Tibial nerve (tissue), 4 donors: ENCODE results near the gene KIF1B. TPM values are rescaled to one million over a fixed set of nuclear protein-coding genes. Genes with fewer than 3 reads are reported as not detected.

Experiments
- DNase-seq, 2 donors: peaks; one replicate each; pipeline ENCODE4 v3.0.0-alpha.2; 2019; ENCODE audit warnings: low spot score in 2 of 2
- H3K27ac ChIP-seq, 4 donors: fragments of 200-600 bp; sonication (generic) in 3 of 4; one replicate each; pipeline ENCODE4 v1.5.1; 2017 to 2019; ENCODE audit warnings: mild to moderate bottlenecking in 1 of 4
- H3K27me3 ChIP-seq, 2 donors: fragments of 200-600 bp; sonication (generic) in 1 of 2; one replicate each; pipeline versions ENCODE4 v1.5.1 to v1.6.0; 2017 to 2019
- H3K36me3 ChIP-seq, 3 donors: fragments of 200-600 bp; sonication (generic); one replicate each; pipeline ENCODE4 v1.5.1; 2018 to 2019
- H3K4me1 ChIP-seq, 4 donors: fragments of 200-600 bp; sonication (generic) in 3 of 4; one replicate each; pipeline ENCODE4 v1.5.1; 2017 to 2019
- H3K4me3 ChIP-seq, 4 donors: fragments of 200-600 bp; sonication (generic) in 3 of 4; one replicate each; pipeline ENCODE4 v1.5.1; 2017 to 2019; ENCODE audit warnings: mild to moderate bottlenecking in 1 of 4, moderate library complexity in 1 of 4
- H3K9me3 ChIP-seq, 4 donors: fragments of 200-600 bp; sonication (generic) in 3 of 4; one replicate each; pipeline ENCODE4 v1.5.1; 2017 to 2019
- EP300 ChIP-seq, 2 donors: sonication (generic); formaldehyde crosslinking; IDR thresholded peaks; one replicate each; pipeline ENCODE4 v1.6.1; 2017; ENCODE audit warnings: antibody characterized with exemption in 2 of 2, mild to moderate bottlenecking in 1 of 2
- POLR2A ChIP-seq, 2 donors: fragments of 450-650 bp; IDR thresholded peaks; one replicate each; pipeline ENCODE4 v1.6.1; 2017; ENCODE audit warnings: antibody characterized with exemption in 2 of 2, mild to moderate bottlenecking in 2 of 2, moderate library complexity in 2 of 2
- WGBS, 2 donors: methylation state at CpG; one replicate each; pipeline ENCODE4 v1.1.5; 2018; 5-methylcytosine and 5-hydroxymethylcytosine counted together
- total RNA-seq, 4 donors: library from RNA; depleted of rRNA; stranded (reverse); fragments of >200 nt; gene quantifications; one replicate each; pipeline ENCODE4 v1.1.0, GENCODE V29; 2016
- TF ChIP-seq, protein P1 (sequence below), 5 experiments: fragments of 200-600 bp in 3 of 5; fragments of 450-650 bp in 2 of 5; sonication (generic) in 3 of 5; IDR thresholded peaks; one replicate each; pipeline ENCODE4 v1.5.1; 2016 to 2019; ENCODE audit warnings: antibody characterized with exemption in 5 of 5, mild to moderate bottlenecking in 3 of 5, moderate library complexity in 2 of 5

Gene KIF1B
- total RNA-seq, 4 donors from 2014 or later: 50.6 to 76.2 (median 66.0) TPM

DNA sequence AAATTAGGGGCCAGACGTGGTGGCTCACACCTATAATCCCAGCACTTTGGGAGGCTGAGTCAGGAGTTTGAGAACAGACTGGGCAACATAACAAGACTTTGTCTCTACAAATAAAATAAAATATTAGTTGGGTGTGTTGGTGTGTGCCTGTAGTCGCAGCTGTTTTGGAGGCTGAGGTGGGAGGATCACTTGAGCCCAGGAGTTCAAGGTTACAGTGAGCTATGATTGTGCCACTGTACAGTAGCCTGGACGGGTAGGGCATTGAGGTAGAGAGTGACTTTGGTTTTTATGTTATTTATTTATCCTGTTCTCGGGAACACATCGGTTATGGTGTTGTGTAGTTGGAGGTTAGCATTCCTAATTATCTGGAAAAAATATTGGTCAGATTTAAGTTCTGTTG, 19.5 kb downstream of the KIF1B start:
- H3K36me3 ChIP-seq: peaks cover 0 to 19% (median 0%) of the 10 kb centered on the region in 3 donors
- no peaks in the 10 kb centered on the region for H3K9me3 ChIP-seq
- no peak overlapping the region for H3K4me3 ChIP-seq
- H3K27ac ChIP-seq: no peak overlapping the region
- WGBS, 2 donors: 93 to 95% methylated on average over 5 of the region's 5 CpGs
- no peak for TF ChIP-seq EP300 (IDR thresholded peaks at IDR 0.05)
- TF ChIP-seq, protein P1, sequence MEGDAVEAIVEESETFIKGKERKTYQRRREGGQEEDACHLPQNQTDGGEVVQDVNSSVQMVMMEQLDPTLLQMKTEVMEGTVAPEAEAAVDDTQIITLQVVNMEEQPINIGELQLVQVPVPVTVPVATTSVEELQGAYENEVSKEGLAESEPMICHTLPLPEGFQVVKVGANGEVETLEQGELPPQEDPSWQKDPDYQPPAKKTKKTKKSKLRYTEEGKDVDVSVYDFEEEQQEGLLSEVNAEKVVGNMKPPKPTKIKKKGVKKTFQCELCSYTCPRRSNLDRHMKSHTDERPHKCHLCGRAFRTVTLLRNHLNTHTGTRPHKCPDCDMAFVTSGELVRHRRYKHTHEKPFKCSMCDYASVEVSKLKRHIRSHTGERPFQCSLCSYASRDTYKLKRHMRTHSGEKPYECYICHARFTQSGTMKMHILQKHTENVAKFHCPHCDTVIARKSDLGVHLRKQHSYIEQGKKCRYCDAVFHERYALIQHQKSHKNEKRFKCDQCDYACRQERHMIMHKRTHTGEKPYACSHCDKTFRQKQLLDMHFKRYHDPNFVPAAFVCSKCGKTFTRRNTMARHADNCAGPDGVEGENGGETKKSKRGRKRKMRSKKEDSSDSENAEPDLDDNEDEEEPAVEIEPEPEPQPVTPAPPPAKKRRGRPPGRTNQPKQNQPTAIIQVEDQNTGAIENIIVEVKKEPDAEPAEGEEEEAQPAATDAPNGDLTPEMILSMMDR (IDR thresholded peaks at IDR 0.05): no peak
- H3K4me1 ChIP-seq: peaks cover 0 to 49% (median 5%) of the 10 kb centered on the region in 4 donors
- no peaks in the 10 kb centered on the region for H3K27me3 ChIP-seq
- no peak for DNase-seq

DNA sequence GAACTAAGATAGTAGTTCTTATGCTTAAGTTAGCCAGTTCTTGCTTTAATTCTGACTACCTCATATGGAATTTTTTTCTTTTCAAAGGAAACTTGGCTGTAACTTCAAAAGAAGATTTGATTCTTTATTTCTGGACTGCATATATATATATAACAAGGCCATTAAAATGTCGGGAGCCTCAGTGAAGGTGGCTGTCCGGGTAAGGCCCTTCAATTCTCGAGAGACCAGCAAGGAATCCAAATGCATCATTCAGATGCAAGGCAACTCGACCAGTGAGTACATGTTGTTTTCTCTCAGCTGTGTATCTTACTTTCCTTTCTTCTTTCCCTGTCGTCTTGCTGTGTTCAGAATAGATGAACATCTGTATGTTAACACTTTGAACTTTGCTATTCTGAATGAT, 21.8 kb downstream of the KIF1B start:
- Histone ChIP-seq H3K36me3 (peaks cover 0 to 28% (median 0%) of the 10 kb centered on the region in 3 donors), H3K9me3 (no peaks in the 10 kb centered on the region), H3K27me3 (no peaks in the 10 kb centered on the region), H3K4me1 (peaks cover 0 to 44% (median 5%) of the 10 kb centered on the region in 4 donors), H3K27ac (peak overlapping the region in 1 of 4 donors; percentile 67), H3K4me3 (no peak overlapping the region)
- no peak for DNase-seq
- 27 to 35% methylated on average over 5 of the region's 5 CpGs for WGBS, 2 donors
- TF ChIP-seq, protein P1 (IDR thresholded peaks at IDR 0.05): no peak
- TF ChIP-seq POLR2A (IDR thresholded peaks at IDR 0.05): no peak
- TF ChIP-seq EP300 (IDR thresholded peaks at IDR 0.05): no peak

- Histone ChIP-seq H3K4me3 (no peak overlapping the region), H3K4me1 (peaks cover 0 to 33% (median 2%) of the 10 kb centered on the region in 4 donors), H3K36me3 (peaks cover 0 to 28% (median 0%) of the 10 kb centered on the region in 3 donors), H3K27me3 (no peaks in the 10 kb centered on the region), H3K27ac (no peak overlapping the region), H3K9me3 (no peaks in the 10 kb centered on the region)
- no peak for TF ChIP-seq POLR2A (IDR thresholded peaks at IDR 0.05)
- TF ChIP-seq, protein P1 (IDR thresholded peaks at IDR 0.05): no peak
- TF ChIP-seq EP300 (IDR thresholded peaks at IDR 0.05): no peak
- no peak for DNase-seq
- whole genome bisulfite sequencing, 2 donors: 56 to 61% methylated on average over 2 of the region's 2 CpGs
Observed at GRCh38 chr1:10236405-10237156, 26.2 kb downstream of the KIF1B start.

GRCh38 chr1:10237157-10237539, 26.8 kb downstream of the KIF1B start:
- Histone ChIP-seq H3K36me3 (peaks cover 0 to 28% (median 0%) of the 10 kb centered on the region in 3 donors), H3K27me3 (no peaks in the 10 kb centered on the region), H3K27ac (no peak overlapping the region), H3K9me3 (no peaks in the 10 kb centered on the region), H3K4me1 (peaks cover 0 to 30% (median 2%) of the 10 kb centered on the region in 4 donors), H3K4me3 (no peak overlapping the region)
- TF ChIP-seq, protein P1 (IDR thresholded peaks at IDR 0.05): no peak
- TF ChIP-seq EP300 (IDR thresholded peaks at IDR 0.05) (no peak), POLR2A (IDR thresholded peaks at IDR 0.05) (no peak)
- 52 to 53% methylated on average over 1 of the region's 1 CpG for WGBS, 2 donors
- no peak for DNase-seq

- Histone ChIP-seq H3K27ac (no peak overlapping the region), H3K36me3 (no peaks in the 10 kb centered on the region), H3K4me1 (peaks cover 0 to 18% (median 0%) of the 10 kb centered on the region in 4 donors), H3K4me3 (no peak overlapping the region), H3K9me3 (no peaks in the 10 kb centered on the region), H3K27me3 (no peaks in the 10 kb centered on the region)
- 95% methylated on average over 7 of the region's 7 CpGs for WGBS, 2 donors
- DNase-seq: no peak
- TF ChIP-seq EP300 (IDR thresholded peaks at IDR 0.05) (no peak), POLR2A (IDR thresholded peaks at IDR 0.05) (no peak)
- TF ChIP-seq, protein P1 (IDR thresholded peaks at IDR 0.05): no peak
Observed at GRCh38 chr1:10242135-10242534, 31.8 kb downstream of the KIF1B start.
